Measurements from ENCODE around the gene ADARB1. TPM values are rescaled to one million over a fixed set of nuclear protein-coding genes. Genes with fewer than 3 reads are reported as not detected.

The ADARB1 gene
- total and polyA plus RNA-seq, 9 of the 15 experiments (the other 6 are each of a cell fraction or from before 2014, with no cell fraction given): 6.7 to 16.0 (median 8.3) TPM

DNA sequence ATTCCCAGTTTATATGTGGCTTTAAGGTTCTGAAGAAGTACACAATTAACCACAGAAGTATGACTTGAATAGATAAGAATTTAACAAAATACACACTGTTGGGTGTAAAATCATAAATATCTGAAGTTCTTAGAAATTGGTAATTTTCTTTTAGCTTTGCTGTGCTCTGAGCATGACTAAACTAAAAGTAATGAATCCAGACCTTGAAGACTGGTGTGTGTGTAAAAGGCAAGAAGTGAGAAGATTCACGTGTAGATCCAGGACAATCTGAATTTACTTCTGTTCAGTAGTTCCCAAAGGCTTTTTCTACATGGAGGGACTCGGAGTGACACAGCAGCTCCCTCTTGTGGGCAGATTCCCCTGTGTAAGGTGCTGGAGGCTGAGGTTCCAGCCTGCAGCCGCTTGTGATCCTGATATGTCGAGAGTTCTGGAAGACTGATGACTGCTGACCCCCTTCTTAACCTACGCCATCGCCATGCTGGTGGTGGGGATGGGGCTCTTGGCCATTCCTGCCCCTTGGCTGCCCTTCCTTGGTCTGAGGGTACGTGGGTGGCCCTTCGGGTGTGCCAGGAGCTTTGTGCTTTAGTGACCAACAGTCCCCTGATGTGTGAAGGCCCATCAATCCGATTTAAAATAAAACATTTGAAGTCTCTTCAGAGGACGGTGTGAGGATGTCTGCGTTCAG is 62.7 kb downstream of the ADARB1 start (continued):
- TF ChIP-seq, protein P1, sequence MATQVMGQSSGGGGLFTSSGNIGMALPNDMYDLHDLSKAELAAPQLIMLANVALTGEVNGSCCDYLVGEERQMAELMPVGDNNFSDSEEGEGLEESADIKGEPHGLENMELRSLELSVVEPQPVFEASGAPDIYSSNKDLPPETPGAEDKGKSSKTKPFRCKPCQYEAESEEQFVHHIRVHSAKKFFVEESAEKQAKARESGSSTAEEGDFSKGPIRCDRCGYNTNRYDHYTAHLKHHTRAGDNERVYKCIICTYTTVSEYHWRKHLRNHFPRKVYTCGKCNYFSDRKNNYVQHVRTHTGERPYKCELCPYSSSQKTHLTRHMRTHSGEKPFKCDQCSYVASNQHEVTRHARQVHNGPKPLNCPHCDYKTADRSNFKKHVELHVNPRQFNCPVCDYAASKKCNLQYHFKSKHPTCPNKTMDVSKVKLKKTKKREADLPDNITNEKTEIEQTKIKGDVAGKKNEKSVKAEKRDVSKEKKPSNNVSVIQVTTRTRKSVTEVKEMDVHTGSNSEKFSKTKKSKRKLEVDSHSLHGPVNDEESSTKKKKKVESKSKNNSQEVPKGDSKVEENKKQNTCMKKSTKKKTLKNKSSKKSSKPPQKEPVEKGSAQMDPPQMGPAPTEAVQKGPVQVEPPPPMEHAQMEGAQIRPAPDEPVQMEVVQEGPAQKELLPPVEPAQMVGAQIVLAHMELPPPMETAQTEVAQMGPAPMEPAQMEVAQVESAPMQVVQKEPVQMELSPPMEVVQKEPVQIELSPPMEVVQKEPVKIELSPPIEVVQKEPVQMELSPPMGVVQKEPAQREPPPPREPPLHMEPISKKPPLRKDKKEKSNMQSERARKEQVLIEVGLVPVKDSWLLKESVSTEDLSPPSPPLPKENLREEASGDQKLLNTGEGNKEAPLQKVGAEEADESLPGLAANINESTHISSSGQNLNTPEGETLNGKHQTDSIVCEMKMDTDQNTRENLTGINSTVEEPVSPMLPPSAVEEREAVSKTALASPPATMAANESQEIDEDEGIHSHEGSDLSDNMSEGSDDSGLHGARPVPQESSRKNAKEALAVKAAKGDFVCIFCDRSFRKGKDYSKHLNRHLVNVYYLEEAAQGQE (IDR thresholded peaks at IDR 0.05; ENCODE audit: borderline replicate concordance): peak; percentile 83
- TF ChIP-seq, protein P1 (CRISPR knock-in tag; IDR thresholded peaks at IDR 0.05; ENCODE audit: low read depth): no peak
- TF ChIP-seq SIN3B (IDR thresholded peaks at IDR 0.05; ENCODE audit: low read depth) (no peak), GABPB1 (CRISPR knock-in tag; IDR thresholded peaks at IDR 0.05) (0 out of 2 replicates have a peak, but pooled peaks have one; percentile 37), ZNF165 (CRISPR knock-in tag; IDR thresholded peaks at IDR 0.05; ENCODE audit: borderline replicate concordance) (0 out of 2 replicates have a peak, but pooled peaks have one; percentile 5), CXXC5 (CRISPR knock-in tag; IDR thresholded peaks at IDR 0.05) (0 out of 2 replicates have a peak, but pooled peaks have one; percentile 24), MBD1 (CRISPR knock-in tag; IDR thresholded peaks at IDR 0.05) (no peak), NCOA6 (IDR thresholded peaks at IDR 0.05) (no peak), FOS (IDR thresholded peaks at IDR 0.05; ENCODE audit: extremely low read depth, insufficient read length) (no peak), DEAF1 (CRISPR knock-in tag; IDR thresholded peaks at IDR 0.05) (peak; percentile 70), NFE2 (IDR thresholded peaks at IDR 0.05; ENCODE audit: low read depth) (peak; percentile 56; the same call in 1 of the 2 replicates), STAG1 (CRISPR knock-in tag; IDR thresholded peaks at IDR 0.05; ENCODE audit: borderline replicate concordance) (peak; percentile 78; the same call in 1 of the 2 replicates), HMG20A (CRISPR knock-in tag; conservative IDR thresholded peaks at IDR 0.05) (no peak), ZNF311 (CRISPR knock-in tag; IDR thresholded peaks at IDR 0.05) (no peak), HDGF (IDR thresholded peaks at IDR 0.05) (peak; percentile 45; the same call in 1 of the 2 replicates)
- TF ChIP-seq, protein P2, sequence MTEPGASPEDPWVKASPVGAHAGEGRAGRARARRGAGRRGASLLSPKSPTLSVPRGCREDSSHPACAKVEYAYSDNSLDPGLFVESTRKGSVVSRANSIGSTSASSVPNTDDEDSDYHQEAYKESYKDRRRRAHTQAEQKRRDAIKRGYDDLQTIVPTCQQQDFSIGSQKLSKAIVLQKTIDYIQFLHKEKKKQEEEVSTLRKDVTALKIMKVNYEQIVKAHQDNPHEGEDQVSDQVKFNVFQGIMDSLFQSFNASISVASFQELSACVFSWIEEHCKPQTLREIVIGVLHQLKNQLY (CRISPR knock-in tag; conservative IDR thresholded peaks at IDR 0.05): no peak

Data from K562 (cell line).